Dedifferentiated amniotic fluid mesenchymal stem cell (primary cell): ENCODE data around the gene PRR5L.
"Not testable (repeated sequence)": the region's sequence is repeated elsewhere in the genome, so short reads cannot be mapped to it uniquely, and the experiment has no call there.

Experiments
- DNase-seq: peaks from one replicate; pipeline ENCODE4 v3.0.0-alpha.2; 2016; ENCODE audit errors: extremely low spot score

PRR5L gene

DNA sequence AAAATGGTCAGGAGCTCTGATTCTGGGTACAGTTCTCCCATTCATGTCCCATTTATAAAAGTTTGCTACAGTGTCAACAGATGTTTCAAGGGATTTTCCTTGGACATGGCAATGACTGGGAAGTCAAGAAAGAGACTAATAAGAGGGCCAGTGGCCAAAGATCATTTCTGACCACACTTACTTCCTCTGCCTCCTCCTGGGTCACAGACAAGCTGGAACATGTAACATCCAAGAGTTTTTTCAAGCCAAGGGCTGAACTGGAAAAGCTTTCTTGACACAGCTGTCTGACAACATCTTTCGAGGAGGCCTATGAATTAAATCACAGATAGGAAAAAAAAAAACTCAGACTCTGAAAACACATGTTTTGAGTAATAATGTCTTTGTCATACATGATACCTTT is 15.6 kb upstream of the PRR5L start:
- no peak for DNase-seq

DNA sequence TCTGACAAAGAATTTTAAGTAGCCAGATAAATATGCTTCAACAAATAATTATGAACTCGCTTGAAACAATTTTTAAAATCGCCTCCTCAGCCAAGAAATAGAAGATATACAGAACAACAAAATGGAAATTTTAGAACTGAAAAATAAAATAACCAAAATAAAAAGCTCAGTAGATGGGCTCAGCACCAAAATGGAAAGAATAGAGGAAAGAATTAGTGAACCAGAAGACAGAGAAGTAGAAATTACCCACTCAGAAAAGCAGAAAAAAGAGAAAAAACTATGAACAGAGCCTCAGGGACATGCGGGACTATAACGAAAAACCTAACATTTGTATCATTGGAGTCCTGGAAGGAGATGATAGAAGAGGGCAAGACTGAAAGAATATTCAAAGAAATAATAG is 14.2 kb upstream of the PRR5L start:
- no peak for DNase-seq

DNA sequence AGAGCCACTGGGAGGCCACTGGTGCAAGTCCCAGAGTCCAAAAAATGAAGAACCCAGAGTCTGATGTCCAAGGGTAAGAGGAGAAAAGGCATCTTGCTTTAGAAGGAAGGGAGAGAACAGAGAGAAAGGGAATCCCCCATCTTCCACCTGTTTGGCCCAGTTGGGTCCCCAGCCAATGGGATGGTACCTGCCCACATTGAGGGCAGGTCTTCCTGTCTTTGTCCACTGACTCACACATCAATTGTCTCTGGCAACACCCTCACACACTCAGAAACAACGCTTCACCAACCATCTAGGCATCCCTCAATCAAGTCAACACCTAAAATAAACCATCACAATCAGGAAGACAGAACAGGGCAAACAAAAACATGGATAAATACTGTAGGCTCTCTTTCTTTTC is 13.2 kb upstream of the PRR5L start:
- DNase-seq = no peak

- DNase-seq = no peak
Observed at GRCh38 chr11:36288442-36289225, 7.5 kb upstream of the PRR5L start.

- peak; percentile 96 for DNase-seq
Observed at GRCh38 chr11:36289226-36289852, 6.7 kb upstream of the PRR5L start, which contains the start of gene COMMD9. TSS of gene COMMD9 (minus strand) at chr11:36289424. CDS start at chr11:36289412, 12 bp downstream.

GRCh38 chr11:36292311-36292722 is 3.8 kb upstream of the PRR5L start:
- peak; percentile 43 for DNase-seq

GRCh38 chr11:36296884-36297543 is 926 bp downstream of the PRR5L start:
- peak; percentile 64 for DNase-seq

DNA sequence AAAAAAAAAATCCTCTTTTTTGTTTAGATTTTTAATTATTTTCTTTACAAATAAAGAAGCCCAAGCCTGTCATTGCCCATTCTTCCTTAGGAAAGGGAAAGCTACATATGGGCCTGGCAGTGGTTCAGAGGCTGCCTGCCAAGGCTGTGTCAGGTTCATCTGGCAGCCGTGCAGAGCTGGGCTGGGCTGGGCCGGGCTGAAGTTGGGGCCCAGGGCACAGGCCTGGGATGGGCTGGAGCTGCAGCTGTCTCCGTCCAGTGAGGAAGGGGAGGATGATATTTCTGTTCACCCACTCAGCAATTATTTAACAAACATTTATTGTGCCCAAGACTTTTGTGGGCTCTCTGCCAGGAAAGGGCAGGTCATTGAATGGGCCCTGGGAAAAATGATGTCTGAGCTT is 4.6 kb downstream of the PRR5L start:
- DNase-seq = peak; percentile 64

DNA sequence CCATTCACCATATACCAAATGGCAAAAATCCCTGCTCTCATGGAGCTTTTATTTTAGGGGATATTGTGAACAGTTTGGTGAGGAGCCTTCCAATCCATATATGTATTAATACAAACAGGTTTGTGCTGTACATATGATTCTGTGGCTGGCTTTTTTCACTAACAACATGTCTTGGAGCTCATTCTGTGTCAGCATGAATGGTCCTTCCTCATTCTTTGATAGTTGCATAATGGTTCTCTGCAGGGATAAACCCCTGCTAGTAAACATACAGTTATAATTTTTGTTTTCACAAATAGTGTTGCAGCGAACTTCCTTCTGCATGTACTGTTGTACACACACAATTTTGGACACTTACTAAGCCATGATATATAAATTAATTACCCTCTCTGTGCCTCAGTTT is 8.3 kb downstream of the PRR5L start:
- no peak for DNase-seq

GRCh38 chr11:36305047-36305446 is 9.0 kb downstream of the PRR5L start:
- no peak for DNase-seq

GRCh38 chr11:36306888-36307287 is 10.8 kb downstream of the PRR5L start:
- peak; percentile 61 for DNase-seq

DNA sequence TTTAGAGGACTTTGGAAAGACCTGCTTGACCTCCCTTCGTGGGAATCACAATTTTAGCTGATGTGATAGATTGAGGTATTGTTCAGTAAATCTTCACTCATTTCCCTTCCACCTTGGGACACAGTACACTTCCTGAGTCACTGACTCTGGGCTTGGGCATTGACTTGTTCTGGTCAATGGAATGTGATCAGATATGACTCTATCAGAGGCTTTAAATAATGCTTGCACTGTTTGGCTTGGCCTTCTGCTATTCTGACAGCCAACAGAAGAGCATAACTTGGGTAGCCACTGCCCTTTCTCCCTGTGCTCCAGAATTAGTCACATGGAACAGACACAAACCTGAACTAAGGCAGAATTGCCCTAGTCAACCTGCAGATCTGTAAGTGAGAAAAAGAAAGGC is 12.5 kb downstream of the PRR5L start:
- DNase-seq = no peak

DNA sequence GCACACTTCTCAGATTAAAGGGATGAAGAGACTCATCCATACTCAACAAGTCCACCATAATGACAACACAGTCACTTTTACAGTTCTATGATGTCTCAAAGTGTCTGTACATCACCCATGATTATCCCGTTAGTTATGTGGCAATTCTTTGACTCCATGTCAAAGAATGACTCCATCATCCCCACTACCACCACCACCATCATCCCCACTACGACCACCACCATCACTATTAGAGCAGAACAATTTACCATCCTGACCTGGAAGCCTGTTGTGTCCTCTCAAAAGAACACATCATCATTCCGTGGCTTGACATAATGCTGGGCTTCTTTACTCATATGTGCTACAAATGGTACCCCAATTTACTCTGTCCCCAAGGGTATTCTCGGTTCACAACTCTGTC is 13.7 kb downstream of the PRR5L start:
- no peak for DNase-seq

- no peak for DNase-seq
Observed at GRCh38 chr11:36311926-36312595, 16.0 kb downstream of the PRR5L start.

DNA sequence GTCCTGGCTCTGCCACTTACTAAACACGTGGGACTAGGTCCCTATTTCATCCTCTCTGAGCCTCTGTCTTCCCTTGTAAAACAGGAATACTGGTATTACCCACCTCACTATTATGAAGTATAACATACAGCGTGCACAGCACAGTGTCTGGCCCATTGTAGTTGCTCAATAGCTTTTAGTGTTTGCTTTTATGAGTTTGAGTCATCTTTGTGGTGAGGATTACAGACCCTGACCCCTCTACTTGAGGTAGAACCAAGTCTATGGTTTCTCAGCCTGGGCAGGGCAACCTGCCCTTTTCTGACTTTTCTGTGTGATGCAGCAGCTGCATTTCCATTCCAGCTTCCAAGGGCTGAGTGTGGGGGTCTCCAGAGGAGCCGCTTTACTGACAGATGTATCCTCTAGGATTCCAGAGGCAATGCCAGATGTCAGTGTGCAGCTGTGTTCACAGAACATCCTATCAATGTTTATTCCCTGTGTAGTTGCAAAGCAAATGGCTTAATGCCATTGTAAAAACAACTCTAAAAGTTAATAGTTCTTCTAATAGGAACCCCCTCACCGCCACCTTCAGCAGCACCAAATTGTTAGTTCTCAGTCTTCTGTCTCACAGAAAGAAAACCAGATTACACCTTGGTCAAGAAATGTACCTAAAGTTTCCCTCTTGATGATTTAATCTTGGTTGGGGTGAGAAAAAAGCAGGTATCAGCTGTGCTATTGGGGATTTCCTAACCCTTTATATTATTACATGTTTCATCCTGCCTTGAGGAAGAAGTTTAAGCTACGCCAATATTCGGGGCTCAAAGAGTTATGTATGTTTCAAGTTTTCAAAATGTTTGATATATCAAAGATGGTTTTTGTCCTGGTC is 16.8 kb downstream of the PRR5L start:
- DNase-seq = no peak

- no peak for DNase-seq
Observed at GRCh38 chr11:36313750-36314433, 17.8 kb downstream of the PRR5L start.

DNA sequence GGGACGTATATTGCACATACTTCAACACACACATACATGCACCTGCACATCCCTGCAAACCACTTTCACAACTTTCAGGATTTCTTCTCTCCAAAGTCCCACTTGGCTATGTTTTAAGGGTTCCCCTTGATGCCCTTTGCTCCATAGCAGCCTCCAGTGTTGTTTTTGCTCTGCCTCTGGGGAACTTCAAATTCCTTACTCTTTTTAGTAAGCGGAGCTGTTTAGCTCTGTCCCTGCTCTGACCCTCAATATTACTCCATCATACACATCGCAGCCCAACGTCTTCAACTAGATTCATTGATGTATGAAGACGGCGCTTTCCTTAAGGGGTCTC is 18.3 kb downstream of the PRR5L start:
- no peak for DNase-seq

- DNase-seq = no peak
Observed at GRCh38 chr11:36316049-36316448, 20.0 kb downstream of the PRR5L start.

- DNase-seq = no peak
Observed at GRCh38 chr11:36317992-36318391, 21.9 kb downstream of the PRR5L start.

- not testable (repeated sequence) for DNase-seq
Observed at GRCh38 chr11:36324956-36325355, 28.9 kb downstream of the PRR5L start.

GRCh38 chr11:36325403-36325802 is 29.3 kb downstream of the PRR5L start:
- not testable (repeated sequence) for DNase-seq
